ENCODE results near the gene PM20D1.

DNA sequence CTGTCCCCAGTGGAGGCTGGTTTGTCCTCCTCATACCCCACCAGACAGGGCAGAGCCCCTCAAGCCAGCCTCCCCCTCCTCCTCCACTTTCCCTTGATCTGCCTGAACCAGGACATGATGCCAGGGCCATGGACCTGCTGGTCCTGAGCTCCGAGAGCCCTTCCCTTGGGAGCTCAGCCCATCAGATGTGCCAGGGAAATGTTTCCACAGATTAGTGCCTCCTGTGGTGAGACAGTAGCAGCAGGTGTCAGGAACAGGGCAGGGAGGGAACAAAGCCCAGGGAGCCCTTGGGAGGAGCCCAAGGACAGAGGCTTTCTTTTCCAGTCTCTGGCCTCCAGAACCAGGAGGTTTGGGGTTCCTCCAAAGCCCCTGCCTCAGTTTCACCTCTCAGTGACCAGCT lies 22.3 kb downstream of the PM20D1 start:
- TF ChIP-seq, protein P1, sequence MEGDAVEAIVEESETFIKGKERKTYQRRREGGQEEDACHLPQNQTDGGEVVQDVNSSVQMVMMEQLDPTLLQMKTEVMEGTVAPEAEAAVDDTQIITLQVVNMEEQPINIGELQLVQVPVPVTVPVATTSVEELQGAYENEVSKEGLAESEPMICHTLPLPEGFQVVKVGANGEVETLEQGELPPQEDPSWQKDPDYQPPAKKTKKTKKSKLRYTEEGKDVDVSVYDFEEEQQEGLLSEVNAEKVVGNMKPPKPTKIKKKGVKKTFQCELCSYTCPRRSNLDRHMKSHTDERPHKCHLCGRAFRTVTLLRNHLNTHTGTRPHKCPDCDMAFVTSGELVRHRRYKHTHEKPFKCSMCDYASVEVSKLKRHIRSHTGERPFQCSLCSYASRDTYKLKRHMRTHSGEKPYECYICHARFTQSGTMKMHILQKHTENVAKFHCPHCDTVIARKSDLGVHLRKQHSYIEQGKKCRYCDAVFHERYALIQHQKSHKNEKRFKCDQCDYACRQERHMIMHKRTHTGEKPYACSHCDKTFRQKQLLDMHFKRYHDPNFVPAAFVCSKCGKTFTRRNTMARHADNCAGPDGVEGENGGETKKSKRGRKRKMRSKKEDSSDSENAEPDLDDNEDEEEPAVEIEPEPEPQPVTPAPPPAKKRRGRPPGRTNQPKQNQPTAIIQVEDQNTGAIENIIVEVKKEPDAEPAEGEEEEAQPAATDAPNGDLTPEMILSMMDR (IDR thresholded peaks at IDR 0.05; ENCODE audit: low read depth, low read length): no peak
- no peak for TF ChIP-seq POLR2A (IDR thresholded peaks at IDR 0.05; ENCODE audit: extremely low read depth, insufficient read length)
- TF ChIP-seq, protein P2, sequence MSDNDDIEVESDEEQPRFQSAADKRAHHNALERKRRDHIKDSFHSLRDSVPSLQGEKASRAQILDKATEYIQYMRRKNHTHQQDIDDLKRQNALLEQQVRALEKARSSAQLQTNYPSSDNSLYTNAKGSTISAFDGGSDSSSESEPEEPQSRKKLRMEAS (IDR thresholded peaks at IDR 0.05; ENCODE audit: low read depth, low read length): no peak

All from NB4 (cell line).